Thyroid gland (tissue), 4 donors: ENCODE results near the gene NUDT7. TPM values are rescaled to one million over a fixed set of nuclear protein-coding genes. Genes with fewer than 3 reads are reported as not detected.

Experiments
- DNase-seq, 2 donors: peaks; one replicate each; pipeline ENCODE4 v3.0.0-alpha.2; 2019
- H3K27ac ChIP-seq, 3 donors: fragments of 200-600 bp; sonication (generic); 1 replicate in 2 of 3; 2 replicates in 1 of 3; pipeline ENCODE4 v1.5.1; 2016 to 2019; ENCODE audit warnings: mild to moderate bottlenecking in 1 of 3, moderate library complexity in 1 of 3
- H3K27me3 ChIP-seq: fragments of 200-600 bp; sonication (generic); one replicate; pipeline ENCODE4 v1.5.1; 2019
- H3K36me3 ChIP-seq, 2 donors: fragments of 200-600 bp; sonication (generic); one replicate each; pipeline ENCODE4 v1.5.1; 2016 to 2019
- H3K4me1 ChIP-seq, 2 donors: fragments of 200-600 bp; sonication (generic); one replicate each; pipeline ENCODE4 v1.5.1; 2017 to 2019
- H3K4me3 ChIP-seq, 3 donors: fragments of 200-600 bp; sonication (generic); replicated peaks in 1 of 3; 1 replicate in 2 of 3; 2 replicates in 1 of 3; pipeline ENCODE4 v1.5.1; 2016; ENCODE audit warnings: mild to moderate bottlenecking in 1 of 3
- H3K9me3 ChIP-seq: fragments of 200-600 bp; sonication (generic); one replicate; pipeline ENCODE4 v1.5.1; 2017
- POLR2A ChIP-seq, 2 donors: fragments of 450-650 bp; IDR thresholded peaks; one replicate each; pipeline ENCODE4 v1.6.1; 2017; ENCODE audit warnings: antibody characterized with exemption in 2 of 2, mild to moderate bottlenecking in 2 of 2, moderate library complexity in 1 of 2
- WGBS, 2 donors: methylation state at CpG; one replicate each; pipeline ENCODE4 v1.1.5; 2017; 5-methylcytosine and 5-hydroxymethylcytosine counted together
- intact Hi-C: fragments of 100-400 bp; cut with DNase I; formaldehyde crosslinking; loops from one replicate; pipeline ENCODE4 v1.15.1; 2023
- total RNA-seq, 4 donors: library from RNA; depleted of rRNA; stranded (reverse); fragments of >200 nt; gene quantifications; one replicate each; pipeline ENCODE4 v1.2.3, GENCODE V29; 2016
- TF ChIP-seq, protein P1 (sequence below), 6 experiments: fragments of 200-600 bp in 3 of 6; fragments of 450-650 bp in 3 of 6; sonication (generic) in 3 of 6; IDR thresholded peaks; one replicate each; pipeline ENCODE4 v1.5.1; 2016 to 2019; ENCODE audit warnings: antibody characterized with exemption in 6 of 6, mild to moderate bottlenecking in 2 of 6, inconsistent platforms in 1 of 6, moderate library complexity in 1 of 6

NUDT7 gene
- total RNA-seq, 4 donors from 2014 or later = 13.4 to 27.2 (median 19.4) TPM

DNA sequence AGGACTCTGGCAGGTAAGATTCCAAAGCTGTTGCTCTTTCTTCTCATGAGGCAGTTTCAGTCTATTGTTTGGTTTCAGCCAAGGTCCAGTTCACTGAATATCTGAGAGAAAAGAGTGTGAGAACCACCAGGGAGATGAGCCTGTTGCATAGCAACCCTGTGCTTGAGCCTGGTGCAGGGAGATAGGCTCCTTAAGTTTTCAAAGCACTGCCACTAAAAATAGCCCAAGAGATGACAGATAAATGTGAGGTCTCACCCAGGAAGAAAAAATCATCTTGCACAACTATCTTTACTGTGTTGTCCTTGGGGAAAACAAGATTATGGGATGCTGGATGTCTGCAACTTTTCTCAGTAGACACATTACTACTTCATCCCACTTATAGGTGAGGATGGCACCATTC lies 26.2 kb upstream of the NUDT7 start:
- no peak for DNase-seq
- TF ChIP-seq POLR2A (IDR thresholded peaks at IDR 0.05) = no peak
- TF ChIP-seq, protein P1, sequence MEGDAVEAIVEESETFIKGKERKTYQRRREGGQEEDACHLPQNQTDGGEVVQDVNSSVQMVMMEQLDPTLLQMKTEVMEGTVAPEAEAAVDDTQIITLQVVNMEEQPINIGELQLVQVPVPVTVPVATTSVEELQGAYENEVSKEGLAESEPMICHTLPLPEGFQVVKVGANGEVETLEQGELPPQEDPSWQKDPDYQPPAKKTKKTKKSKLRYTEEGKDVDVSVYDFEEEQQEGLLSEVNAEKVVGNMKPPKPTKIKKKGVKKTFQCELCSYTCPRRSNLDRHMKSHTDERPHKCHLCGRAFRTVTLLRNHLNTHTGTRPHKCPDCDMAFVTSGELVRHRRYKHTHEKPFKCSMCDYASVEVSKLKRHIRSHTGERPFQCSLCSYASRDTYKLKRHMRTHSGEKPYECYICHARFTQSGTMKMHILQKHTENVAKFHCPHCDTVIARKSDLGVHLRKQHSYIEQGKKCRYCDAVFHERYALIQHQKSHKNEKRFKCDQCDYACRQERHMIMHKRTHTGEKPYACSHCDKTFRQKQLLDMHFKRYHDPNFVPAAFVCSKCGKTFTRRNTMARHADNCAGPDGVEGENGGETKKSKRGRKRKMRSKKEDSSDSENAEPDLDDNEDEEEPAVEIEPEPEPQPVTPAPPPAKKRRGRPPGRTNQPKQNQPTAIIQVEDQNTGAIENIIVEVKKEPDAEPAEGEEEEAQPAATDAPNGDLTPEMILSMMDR (IDR thresholded peaks at IDR 0.05) = no peak
- no peaks in the 10 kb centered on the region for H3K27me3 ChIP-seq
- H3K4me1 ChIP-seq = no peaks in the 10 kb centered on the region
- no peaks in the 10 kb centered on the region for H3K9me3 ChIP-seq
- intact Hi-C loops = no loop called here
- no peaks in the 10 kb centered on the region for H3K36me3 ChIP-seq
- H3K4me3 ChIP-seq = no peak overlapping the region
- H3K27ac ChIP-seq = no peak overlapping the region

DNA sequence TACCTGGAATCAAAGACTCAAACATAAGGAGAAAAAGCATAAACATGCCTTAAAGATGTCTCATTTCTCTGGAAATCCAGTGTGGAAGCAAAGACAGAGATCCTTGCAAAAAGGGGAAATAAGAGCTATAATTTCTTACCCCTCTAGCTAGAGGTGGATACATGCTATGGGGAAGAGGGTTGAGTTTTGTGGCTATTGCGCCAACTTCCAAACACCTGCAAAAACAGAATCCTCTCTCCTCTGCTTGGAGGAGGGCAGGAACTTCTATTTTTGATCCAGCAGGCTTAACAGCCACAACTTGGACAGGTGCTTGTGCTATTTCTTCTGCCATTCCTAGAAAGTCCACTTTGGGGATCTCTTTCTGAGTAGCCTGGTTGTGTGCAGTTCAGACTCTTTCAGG lies 21.5 kb upstream of the NUDT7 start:
- no peaks in the 10 kb centered on the region for H3K4me1 ChIP-seq
- intact Hi-C loops = no loop called here
- WGBS, 2 donors = 93 to 94% methylated on average over 1 of the region's 1 CpG
- no peak overlapping the region for H3K27ac ChIP-seq
- no peak for DNase-seq
- no peaks in the 10 kb centered on the region for H3K36me3 ChIP-seq
- TF ChIP-seq, protein P1 (IDR thresholded peaks at IDR 0.05) = no peak
- TF ChIP-seq POLR2A (IDR thresholded peaks at IDR 0.05) = no peak
- no peak overlapping the region for H3K4me3 ChIP-seq
- H3K27me3 ChIP-seq = no peaks in the 10 kb centered on the region
- H3K9me3 ChIP-seq = no peaks in the 10 kb centered on the region

DNA sequence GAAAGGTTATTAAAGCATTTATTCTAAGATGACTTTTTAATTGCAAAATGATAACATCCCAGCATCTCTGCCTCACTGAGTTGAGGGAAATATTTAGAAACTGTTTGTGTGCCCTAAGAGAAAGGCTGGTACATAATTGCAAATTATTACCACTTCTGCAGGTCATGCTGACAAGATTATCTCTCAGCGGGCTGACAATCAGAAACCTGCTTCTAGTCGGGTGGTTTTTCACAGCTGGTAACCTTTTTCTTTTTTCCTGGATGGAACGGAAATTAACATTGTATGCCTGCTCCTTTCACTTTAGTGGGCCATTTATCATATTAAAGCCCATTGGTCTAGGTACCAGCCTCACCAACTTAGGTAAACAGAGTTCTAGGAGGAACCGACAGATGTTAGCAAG lies 17.0 kb upstream of the NUDT7 start:
- no peak for DNase-seq
- Histone ChIP-seq H3K36me3 (no peaks in the 10 kb centered on the region), H3K27me3 (no peaks in the 10 kb centered on the region), H3K4me1 (no peaks in the 10 kb centered on the region), H3K27ac (no peak overlapping the region), H3K9me3 (no peaks in the 10 kb centered on the region), H3K4me3 (no peak overlapping the region)
- 74 to 80% methylated on average over 4 of the region's 4 CpGs for WGBS, 2 donors
- intact Hi-C loops = no loop called here
- TF ChIP-seq, protein P1 (IDR thresholded peaks at IDR 0.05) = no peak
- TF ChIP-seq POLR2A (IDR thresholded peaks at IDR 0.05) = no peak

DNA sequence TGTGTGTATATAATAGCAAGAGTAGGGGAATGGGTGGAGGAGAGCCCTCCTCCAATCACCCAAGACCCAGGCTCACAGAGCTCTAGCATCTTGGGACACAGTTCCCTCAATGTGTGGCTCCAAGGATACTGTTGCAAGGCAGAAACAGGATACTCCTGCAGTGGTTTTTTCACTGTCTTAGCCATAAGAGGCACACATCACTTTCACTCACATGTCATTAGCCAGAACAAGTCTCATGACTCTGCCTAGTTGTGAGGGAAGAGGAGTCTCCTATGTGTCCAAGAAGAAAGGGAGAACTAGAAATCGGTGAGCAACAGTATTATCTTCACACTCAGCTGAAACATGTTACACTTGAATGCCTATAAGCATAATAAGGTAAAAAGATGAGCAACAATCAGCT lies 11.1 kb upstream of the NUDT7 start:
- WGBS, 2 donors = 67 to 94% methylated on average over 1 of the region's 1 CpG
- no peak for DNase-seq
- no peak overlapping the region for H3K27ac ChIP-seq
- H3K4me3 ChIP-seq = no peak overlapping the region
- H3K4me1 ChIP-seq = no peaks in the 10 kb centered on the region
- intact Hi-C loops = no loop called here
- no peaks in the 10 kb centered on the region for H3K27me3 ChIP-seq
- H3K9me3 ChIP-seq = no peaks in the 10 kb centered on the region
- TF ChIP-seq POLR2A (IDR thresholded peaks at IDR 0.05) = no peak
- TF ChIP-seq, protein P1 (IDR thresholded peaks at IDR 0.05) = no peak
- no peaks in the 10 kb centered on the region for H3K36me3 ChIP-seq

DNA sequence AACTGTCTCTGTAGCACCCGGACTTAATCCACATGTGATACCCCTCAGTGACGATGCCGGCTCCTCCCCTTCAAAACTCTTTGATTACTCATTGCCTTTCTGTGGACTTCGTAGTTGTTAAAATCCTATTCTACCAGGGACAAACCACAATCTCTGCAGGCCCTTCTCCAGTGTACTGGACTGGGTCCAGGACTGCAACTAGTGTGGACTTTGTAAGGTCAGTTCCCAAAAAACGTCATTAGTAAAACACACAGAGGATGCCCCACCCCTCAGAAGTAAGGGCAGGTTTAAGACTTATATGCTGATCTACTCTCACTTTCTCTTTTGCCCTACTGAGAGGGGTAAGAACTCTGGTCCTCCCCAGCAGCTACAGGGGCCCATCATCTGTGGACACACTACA lies 10.5 kb upstream of the NUDT7 start:
- no peaks in the 10 kb centered on the region for H3K27me3 ChIP-seq
- H3K36me3 ChIP-seq = no peaks in the 10 kb centered on the region
- no peaks in the 10 kb centered on the region for H3K4me1 ChIP-seq
- WGBS, 2 donors = 60 to 68% methylated on average over 5 of the region's 5 CpGs
- no peaks in the 10 kb centered on the region for H3K9me3 ChIP-seq
- intact Hi-C loops = no loop called here
- H3K4me3 ChIP-seq = no peak overlapping the region
- TF ChIP-seq POLR2A (IDR thresholded peaks at IDR 0.05) = no peak
- TF ChIP-seq, protein P1 (IDR thresholded peaks at IDR 0.05) = no peak
- no peak for DNase-seq
- H3K27ac ChIP-seq = no peak overlapping the region
